ENCODE measurements around the gene CNTNAP5.

CNTNAP5 gene

DNA sequence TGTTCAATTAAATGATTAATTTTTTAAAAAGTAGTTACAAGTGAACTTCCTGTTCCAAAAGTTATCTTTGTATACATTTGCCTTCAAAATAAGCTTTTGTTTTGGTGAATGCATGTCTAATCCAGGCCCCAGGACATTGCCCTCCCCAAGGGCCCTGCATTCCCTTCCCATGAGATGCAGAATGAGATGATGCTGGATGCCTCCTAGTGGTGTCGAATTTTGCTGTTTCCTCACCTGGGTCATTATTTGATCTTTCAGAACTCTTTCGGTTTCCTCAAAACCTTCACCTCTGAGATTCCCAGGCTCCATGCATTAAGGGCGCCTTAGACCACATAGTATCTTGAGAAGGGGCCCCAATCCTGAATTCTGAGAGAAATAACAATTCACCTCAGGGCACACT, 728.8 kb downstream of the CNTNAP5 start:
- no peak for TF ChIP-seq EZH2phosphoT487 (IDR thresholded peaks at IDR 0.05; ENCODE audit: borderline replicate concordance)
- TF ChIP-seq, protein P1, sequence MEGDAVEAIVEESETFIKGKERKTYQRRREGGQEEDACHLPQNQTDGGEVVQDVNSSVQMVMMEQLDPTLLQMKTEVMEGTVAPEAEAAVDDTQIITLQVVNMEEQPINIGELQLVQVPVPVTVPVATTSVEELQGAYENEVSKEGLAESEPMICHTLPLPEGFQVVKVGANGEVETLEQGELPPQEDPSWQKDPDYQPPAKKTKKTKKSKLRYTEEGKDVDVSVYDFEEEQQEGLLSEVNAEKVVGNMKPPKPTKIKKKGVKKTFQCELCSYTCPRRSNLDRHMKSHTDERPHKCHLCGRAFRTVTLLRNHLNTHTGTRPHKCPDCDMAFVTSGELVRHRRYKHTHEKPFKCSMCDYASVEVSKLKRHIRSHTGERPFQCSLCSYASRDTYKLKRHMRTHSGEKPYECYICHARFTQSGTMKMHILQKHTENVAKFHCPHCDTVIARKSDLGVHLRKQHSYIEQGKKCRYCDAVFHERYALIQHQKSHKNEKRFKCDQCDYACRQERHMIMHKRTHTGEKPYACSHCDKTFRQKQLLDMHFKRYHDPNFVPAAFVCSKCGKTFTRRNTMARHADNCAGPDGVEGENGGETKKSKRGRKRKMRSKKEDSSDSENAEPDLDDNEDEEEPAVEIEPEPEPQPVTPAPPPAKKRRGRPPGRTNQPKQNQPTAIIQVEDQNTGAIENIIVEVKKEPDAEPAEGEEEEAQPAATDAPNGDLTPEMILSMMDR (conservative IDR thresholded peaks at IDR 0.05; ENCODE audit: low read length) = no peak
- Histone ChIP-seq H3K4me1 (ENCODE audit: insufficient read depth, low read length, poor library complexity, severe bottlenecking) (no peaks in the 10 kb centered on the region), H3K4me2 (ENCODE audit: low read depth, low read length, poor library complexity, severe bottlenecking) (no peak overlapping the region), H3K9ac (ENCODE audit: low read depth, low read length, poor library complexity, severe bottlenecking) (no peak overlapping the region), H3K36me3 (ENCODE audit: insufficient read depth, low read length) (no peaks in the 10 kb centered on the region), H2AFZ (ENCODE audit: low read length) (no peak overlapping the region), H3K4me3 (ENCODE audit: low read length, poor library complexity, severe bottlenecking) (no peak overlapping the region), H3K79me2 (ENCODE audit: insufficient read depth, low read length) (no peaks in the 10 kb centered on the region), H3K9me3 (ENCODE audit: insufficient read depth, low read depth, low read length) (no peaks in the 10 kb centered on the region), H3K9me2 (replicated peaks; ENCODE audit: low read depth, low read length) (no peaks in the 10 kb centered on the region), H3K27me3 (ENCODE audit: insufficient read depth, low read length, poor library complexity, severe bottlenecking) (no peaks in the 10 kb centered on the region), H3F3A (ENCODE audit: low read depth) (no peaks in the 10 kb centered on the region), H4K20me1 (ENCODE audit: insufficient read depth, low read length, poor library complexity, severe bottlenecking) (no peaks in the 10 kb centered on the region)

DNA sequence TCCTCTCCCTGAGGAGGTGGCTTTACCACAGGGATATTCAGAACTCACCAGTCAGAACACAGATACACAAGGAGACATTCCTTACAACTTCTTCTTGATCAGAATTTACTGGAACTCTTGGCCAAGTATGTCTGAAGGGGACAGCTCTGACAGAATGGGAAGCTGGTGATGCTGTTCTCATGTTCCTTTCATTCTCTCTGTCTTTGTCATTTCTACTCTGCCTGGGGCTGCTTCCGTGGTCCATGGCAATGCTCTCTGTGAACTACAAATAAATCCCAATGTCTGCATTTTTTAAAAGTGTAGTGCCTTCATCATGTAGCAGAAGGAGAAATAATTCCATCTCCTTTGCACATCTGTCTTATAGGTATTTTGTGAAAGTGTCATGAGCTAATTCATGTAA, 730.3 kb downstream of the CNTNAP5 start:
- Histone ChIP-seq H3K36me3 (ENCODE audit: insufficient read depth, low read length) (no peaks in the 10 kb centered on the region), H2AFZ (ENCODE audit: low read length) (no peak overlapping the region), H3K79me2 (ENCODE audit: insufficient read depth, low read length) (no peaks in the 10 kb centered on the region), H4K20me1 (ENCODE audit: insufficient read depth, low read length, poor library complexity, severe bottlenecking) (no peaks in the 10 kb centered on the region), H3K27me3 (ENCODE audit: insufficient read depth, low read length, poor library complexity, severe bottlenecking) (no peaks in the 10 kb centered on the region), H3K9ac (ENCODE audit: low read depth, low read length, poor library complexity, severe bottlenecking) (no peak overlapping the region), H3F3A (ENCODE audit: low read depth) (no peaks in the 10 kb centered on the region), H3K9me2 (replicated peaks; ENCODE audit: low read depth, low read length) (no peaks in the 10 kb centered on the region), H3K4me3 (ENCODE audit: low read length, poor library complexity, severe bottlenecking) (no peak overlapping the region), H3K4me1 (ENCODE audit: insufficient read depth, low read length, poor library complexity, severe bottlenecking) (no peaks in the 10 kb centered on the region), H3K9me3 (ENCODE audit: insufficient read depth, low read depth, low read length) (no peaks in the 10 kb centered on the region), H3K4me2 (ENCODE audit: low read depth, low read length, poor library complexity, severe bottlenecking) (no peak overlapping the region)
- TF ChIP-seq, protein P1 (conservative IDR thresholded peaks at IDR 0.05; ENCODE audit: low read length) = no peak
- no peak for TF ChIP-seq EZH2phosphoT487 (IDR thresholded peaks at IDR 0.05; ENCODE audit: borderline replicate concordance)

DNA sequence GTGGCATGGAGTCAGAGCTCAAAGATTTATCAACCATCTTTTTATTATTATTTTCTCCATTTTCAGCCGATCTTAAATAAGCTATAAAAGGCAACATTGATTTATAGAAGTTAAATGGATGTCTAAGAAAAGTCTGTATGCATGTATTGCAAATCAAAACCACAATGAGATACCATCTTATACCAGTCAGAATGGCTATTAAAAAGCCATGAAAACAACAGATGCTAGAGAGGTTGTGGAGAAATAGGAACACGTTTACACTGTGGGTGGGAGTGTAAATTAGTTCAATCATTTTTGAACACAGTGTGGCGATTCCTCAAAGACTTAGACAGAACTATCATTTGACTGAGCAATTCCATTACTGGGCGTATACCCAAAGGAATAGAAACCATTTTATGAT, 731.0 kb downstream of the CNTNAP5 start:
- Histone ChIP-seq H3K79me2 (ENCODE audit: insufficient read depth, low read length) (no peaks in the 10 kb centered on the region), H3K9me3 (ENCODE audit: insufficient read depth, low read depth, low read length) (no peaks in the 10 kb centered on the region), H3K9ac (ENCODE audit: low read depth, low read length, poor library complexity, severe bottlenecking) (no peak overlapping the region), H3K4me2 (ENCODE audit: low read depth, low read length, poor library complexity, severe bottlenecking) (no peak overlapping the region), H3K36me3 (ENCODE audit: insufficient read depth, low read length) (no peaks in the 10 kb centered on the region), H3K4me1 (ENCODE audit: insufficient read depth, low read length, poor library complexity, severe bottlenecking) (no peaks in the 10 kb centered on the region), H4K20me1 (ENCODE audit: insufficient read depth, low read length, poor library complexity, severe bottlenecking) (no peaks in the 10 kb centered on the region), H3K9me2 (replicated peaks; ENCODE audit: low read depth, low read length) (no peaks in the 10 kb centered on the region), H3K4me3 (ENCODE audit: low read length, poor library complexity, severe bottlenecking) (no peak overlapping the region), H3F3A (ENCODE audit: low read depth) (no peaks in the 10 kb centered on the region), H3K27me3 (ENCODE audit: insufficient read depth, low read length, poor library complexity, severe bottlenecking) (no peaks in the 10 kb centered on the region), H2AFZ (ENCODE audit: low read length) (no peak overlapping the region)
- TF ChIP-seq, protein P1 (conservative IDR thresholded peaks at IDR 0.05; ENCODE audit: low read length) = no peak
- TF ChIP-seq EZH2phosphoT487 (IDR thresholded peaks at IDR 0.05; ENCODE audit: borderline replicate concordance) = no peak
